Tibial nerve (tissue), 4 donors: Measurements from ENCODE around the gene RHBDL1.
"Not testable (repeated sequence)": the region's sequence is repeated elsewhere in the genome, so short reads cannot be mapped to it uniquely, and the experiment has no call there.

ENCODE experiments used
- EP300 ChIP-seq, 2 donors: sonication (generic); formaldehyde crosslinking; IDR thresholded peaks; one replicate each; pipeline ENCODE4 v1.6.1; 2017; ENCODE audit warnings: antibody characterized with exemption in 2 of 2, mild to moderate bottlenecking in 1 of 2
- POLR2A ChIP-seq, 2 donors: fragments of 450-650 bp; IDR thresholded peaks; one replicate each; pipeline ENCODE4 v1.6.1; 2017; ENCODE audit warnings: antibody characterized with exemption in 2 of 2, mild to moderate bottlenecking in 2 of 2, moderate library complexity in 2 of 2
- TF ChIP-seq, protein P1 (sequence below), 5 experiments: fragments of 200-600 bp in 3 of 5; fragments of 450-650 bp in 2 of 5; sonication (generic) in 3 of 5; IDR thresholded peaks; one replicate each; pipeline ENCODE4 v1.5.1; 2016 to 2019; ENCODE audit warnings: antibody characterized with exemption in 5 of 5, mild to moderate bottlenecking in 3 of 5, moderate library complexity in 2 of 5

- TF ChIP-seq, protein P1, sequence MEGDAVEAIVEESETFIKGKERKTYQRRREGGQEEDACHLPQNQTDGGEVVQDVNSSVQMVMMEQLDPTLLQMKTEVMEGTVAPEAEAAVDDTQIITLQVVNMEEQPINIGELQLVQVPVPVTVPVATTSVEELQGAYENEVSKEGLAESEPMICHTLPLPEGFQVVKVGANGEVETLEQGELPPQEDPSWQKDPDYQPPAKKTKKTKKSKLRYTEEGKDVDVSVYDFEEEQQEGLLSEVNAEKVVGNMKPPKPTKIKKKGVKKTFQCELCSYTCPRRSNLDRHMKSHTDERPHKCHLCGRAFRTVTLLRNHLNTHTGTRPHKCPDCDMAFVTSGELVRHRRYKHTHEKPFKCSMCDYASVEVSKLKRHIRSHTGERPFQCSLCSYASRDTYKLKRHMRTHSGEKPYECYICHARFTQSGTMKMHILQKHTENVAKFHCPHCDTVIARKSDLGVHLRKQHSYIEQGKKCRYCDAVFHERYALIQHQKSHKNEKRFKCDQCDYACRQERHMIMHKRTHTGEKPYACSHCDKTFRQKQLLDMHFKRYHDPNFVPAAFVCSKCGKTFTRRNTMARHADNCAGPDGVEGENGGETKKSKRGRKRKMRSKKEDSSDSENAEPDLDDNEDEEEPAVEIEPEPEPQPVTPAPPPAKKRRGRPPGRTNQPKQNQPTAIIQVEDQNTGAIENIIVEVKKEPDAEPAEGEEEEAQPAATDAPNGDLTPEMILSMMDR (IDR thresholded peaks at IDR 0.05) = not testable (repeated sequence)
- not testable (repeated sequence) for TF ChIP-seq POLR2A, EP300 (IDR thresholded peaks at IDR 0.05)
Measured at GRCh38 chr16:691242-691641, 15.8 kb downstream of the RHBDL1 start.
